ENCODE data around the gene ZNF691.

DNA sequence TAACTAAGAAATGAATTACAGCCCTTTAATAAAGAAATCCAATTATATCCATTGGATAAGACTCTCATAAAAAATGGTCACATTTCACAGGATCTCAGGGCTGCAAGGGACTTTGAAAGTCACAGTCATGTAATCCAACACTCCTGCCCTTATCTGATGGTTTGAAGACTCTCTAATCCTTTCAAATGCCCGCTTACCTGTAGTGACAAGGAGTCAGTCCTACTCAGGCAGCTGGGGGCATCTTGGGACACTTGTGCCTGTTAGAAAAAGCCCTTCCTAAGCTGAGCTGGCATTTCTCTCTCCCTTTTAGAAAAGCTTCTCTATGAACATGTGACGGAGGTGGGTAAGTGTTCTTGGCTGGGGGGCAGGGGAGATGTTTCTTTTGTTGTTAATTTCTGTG is 11.0 kb upstream of the ZNF691 start:
- TF ChIP-seq, protein P1, sequence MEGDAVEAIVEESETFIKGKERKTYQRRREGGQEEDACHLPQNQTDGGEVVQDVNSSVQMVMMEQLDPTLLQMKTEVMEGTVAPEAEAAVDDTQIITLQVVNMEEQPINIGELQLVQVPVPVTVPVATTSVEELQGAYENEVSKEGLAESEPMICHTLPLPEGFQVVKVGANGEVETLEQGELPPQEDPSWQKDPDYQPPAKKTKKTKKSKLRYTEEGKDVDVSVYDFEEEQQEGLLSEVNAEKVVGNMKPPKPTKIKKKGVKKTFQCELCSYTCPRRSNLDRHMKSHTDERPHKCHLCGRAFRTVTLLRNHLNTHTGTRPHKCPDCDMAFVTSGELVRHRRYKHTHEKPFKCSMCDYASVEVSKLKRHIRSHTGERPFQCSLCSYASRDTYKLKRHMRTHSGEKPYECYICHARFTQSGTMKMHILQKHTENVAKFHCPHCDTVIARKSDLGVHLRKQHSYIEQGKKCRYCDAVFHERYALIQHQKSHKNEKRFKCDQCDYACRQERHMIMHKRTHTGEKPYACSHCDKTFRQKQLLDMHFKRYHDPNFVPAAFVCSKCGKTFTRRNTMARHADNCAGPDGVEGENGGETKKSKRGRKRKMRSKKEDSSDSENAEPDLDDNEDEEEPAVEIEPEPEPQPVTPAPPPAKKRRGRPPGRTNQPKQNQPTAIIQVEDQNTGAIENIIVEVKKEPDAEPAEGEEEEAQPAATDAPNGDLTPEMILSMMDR (IDR thresholded peaks at IDR 0.05), result no peak
- no peak for TF ChIP-seq POLR2A (IDR thresholded peaks at IDR 0.05)

All from body of pancreas (tissue), 4 donors.